GM21723 (cell line): ENCODE results near the gene MAN1A1.
"Not testable (repeated sequence)": the region's sequence is repeated elsewhere in the genome, so short reads cannot be mapped to it uniquely, and the experiment has no call there.

Source experiments
- ATAC-seq: cut with Tn5 transposase; IDR thresholded peaks from one replicate; pipeline ENCODE4 v1.9.1; 2021; ENCODE audit warnings: mild to moderate bottlenecking, moderate library complexity; ENCODE audit not compliant: unreplicated experiment

The MAN1A1 gene

DNA sequence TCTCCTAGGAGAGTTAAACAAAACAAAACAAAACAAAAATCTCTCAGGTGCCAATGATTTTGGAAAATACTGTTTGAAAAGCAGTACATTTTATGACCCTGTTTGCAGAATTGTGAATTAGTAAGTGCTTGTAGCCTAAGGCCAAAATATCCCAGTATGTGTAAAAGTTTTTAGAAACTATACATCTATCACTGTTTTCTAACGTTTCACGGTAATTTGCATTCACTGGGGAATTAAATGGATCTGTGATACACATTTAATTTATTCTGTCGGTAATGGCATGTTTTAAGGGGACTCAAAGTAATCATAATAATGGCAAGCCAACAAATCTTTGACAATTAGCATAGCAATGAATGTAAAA is 175.5 kb downstream of the MAN1A1 start:
- no peak for ATAC-seq

DNA sequence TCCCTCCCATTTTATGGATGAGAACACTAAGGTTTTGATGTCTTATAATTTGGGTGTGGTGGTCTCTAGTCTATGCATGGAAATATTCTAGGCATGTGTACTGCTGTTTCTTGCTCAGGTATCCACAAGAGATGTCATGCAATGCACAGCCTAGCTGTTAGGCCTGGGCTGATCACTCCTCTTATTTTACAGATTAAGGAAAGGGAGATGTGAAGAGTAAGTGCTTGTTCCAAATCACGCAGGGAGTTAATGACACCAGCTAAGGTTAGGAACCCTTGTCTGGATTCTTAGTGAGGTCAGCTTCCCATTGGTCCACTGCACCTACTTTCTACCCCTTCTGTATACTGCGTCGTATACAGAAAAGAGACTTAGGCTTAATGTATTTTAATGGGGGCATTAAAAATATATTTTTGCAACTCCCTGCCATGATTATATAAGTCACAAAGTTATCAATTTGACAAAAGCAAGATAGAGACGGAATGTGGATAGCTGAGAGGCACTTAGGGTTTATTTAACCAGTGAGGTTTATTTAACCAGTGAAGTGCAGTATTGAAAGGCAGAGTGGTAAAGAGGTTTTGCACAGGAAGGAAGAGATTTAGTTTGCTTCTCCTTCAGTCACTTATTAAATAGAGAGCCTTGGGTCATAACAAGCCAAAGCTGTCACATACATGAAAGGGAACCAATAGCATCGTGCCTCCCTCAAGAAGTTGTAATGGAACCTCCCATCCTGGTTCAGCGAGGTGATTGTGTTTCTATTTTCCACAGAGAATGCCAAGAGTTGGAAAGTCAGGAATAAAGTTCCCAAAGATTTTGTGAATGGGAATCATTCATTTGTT is 176.1 kb downstream of the MAN1A1 start:
- ATAC-seq: no peak

DNA sequence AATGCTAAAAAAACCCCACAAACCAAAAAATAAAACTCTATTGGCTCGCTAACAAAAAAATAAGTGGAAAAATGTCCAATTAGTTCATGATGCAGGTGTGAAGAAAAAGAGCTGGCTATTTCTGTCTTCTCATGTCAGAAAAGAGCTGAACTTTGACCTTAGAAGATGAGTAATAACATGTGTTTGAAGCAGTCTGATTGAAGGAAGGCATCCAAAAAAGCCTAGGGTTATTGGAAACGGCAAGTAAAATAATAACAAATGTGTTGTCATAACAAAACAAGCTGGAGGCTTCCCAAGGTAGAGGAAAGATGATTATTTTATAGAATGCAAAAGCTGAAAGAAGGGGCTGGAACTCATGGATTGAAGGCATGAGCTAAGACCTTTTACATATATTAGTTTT is 176.7 kb downstream of the MAN1A1 start:
- no peak for ATAC-seq

DNA sequence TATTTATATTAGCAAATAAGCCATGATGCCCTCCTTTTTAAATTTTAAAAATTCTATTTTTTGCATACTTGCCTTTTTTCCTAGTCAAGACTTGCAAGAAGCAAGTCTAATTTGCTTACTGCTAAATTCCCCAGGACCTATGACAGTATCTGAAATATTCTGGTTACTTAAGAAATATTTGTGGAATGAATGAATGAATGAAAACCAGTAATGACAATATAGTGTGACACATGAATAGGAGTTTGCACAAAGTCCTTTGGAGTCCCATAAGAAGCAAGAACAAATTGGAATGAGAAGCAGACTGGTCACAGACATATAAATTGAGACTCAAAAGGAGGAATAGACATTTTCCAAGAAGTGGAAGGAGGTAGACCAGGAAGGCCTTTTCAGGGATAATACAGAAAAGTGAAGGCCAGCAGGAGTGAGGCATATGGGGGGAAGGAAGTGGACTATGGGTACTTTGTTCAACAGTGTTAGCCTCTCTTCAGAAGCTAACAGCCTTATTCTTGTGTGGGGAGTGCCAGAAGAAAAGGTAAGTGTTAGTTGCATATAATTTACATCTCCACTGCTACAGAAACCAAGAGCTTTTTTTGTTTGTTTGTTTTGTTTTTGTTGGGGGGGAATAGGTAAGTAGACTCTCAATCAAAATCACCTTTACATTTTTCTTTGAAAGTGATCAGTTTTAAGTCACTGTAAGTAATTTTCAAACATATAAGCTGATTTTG is 177.5 kb downstream of the MAN1A1 start:
- no peak for ATAC-seq

DNA sequence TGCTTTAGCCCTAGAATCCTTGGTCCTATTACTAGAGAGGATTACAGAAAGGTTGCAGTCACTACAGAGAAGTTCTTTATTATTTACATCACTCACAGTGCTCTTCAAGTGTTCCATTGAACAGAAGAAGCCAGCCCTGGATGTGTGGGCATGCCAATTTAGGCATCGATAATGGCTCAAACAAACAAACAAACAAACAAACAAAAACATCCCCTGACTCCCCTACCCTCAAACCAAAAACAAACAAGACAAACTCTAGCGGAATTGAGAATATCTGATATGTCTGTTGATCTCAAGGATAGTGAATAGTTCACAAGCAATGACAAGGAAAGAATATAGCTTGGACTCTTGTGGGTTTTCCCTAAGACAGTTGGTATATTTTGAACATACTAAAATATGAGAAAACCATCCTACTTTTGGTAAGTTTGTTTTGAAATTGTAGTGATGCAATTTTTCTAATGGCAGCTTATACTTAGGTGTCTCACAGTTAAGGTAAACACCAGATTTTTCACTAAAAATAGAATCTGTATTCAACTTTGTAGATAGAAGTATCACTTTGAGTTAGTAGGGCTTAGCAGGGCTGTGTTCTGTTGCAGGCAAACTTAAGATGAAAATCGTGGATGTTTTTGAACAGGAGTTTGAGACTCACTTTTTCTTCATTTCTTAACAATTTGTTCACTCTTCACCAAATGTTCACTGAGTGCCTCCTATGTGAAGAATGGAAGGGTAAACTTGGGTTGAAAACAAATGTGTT is 178.3 kb downstream of the MAN1A1 start:
- no peak for ATAC-seq

DNA sequence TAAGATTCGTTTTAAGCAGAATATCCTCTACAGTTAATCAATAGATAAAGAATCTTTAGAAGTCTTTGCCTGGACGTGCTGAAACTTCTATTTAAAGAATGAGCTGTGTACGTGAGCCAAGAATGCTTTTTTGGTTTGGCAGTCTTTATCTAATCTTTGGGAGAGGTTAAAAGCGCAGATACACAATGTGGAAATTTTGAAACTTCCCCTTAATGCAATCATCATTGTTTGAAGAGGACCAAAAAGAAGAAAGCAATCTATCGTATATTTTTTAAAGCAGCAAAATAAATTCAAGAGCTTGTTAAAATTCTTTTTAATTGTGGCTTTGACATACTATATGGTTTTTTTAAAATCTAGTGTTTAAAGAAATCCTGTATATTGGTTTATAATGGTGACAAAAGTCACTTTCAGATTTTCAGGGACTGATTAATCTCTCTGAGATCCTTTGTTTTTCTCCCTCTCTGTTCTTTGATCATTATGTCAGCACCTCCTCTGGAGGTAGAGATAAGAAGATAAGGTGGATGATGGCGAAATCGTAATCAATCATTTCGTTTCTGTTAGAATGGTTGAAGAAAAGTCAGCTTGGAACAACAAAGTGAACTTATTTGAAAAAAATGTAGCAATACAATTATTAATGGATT is 179.0 kb downstream of the MAN1A1 start:
- no peak for ATAC-seq

DNA sequence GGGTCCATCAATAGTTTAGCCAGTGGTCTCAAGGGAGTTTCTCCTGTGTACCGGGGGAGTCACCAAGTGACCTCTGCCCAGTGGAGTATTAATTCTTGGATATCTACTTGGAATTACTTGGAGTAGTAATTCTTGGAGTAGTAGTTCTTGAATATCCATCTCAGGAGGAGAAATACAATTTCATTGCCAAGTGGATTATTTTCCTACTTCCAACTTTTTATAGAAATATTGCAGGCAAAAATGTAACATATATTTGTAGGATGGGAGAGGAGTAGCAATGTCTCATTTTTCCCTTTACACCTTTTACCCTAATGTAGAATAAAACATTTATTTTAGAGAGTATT is 179.5 kb downstream of the MAN1A1 start:
- no peak for ATAC-seq

DNA sequence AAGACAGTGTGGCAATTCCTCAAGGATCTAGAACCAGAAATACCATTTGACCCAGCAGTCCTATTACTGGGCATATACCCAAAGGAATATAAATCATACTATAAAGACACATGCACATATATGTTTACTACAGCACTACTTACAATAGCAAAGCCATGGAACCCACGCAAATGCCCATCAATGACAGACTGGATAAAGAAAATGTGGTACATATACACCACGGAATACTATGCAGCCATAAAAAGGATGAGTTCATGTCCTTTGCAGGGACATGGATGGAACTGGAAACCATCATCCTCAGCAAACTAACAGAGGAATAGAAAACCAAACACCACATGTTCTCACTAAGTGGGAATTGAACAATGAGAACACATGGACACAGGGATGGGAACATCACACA is 180.2 kb downstream of the MAN1A1 start:
- not testable (repeated sequence) for ATAC-seq

DNA sequence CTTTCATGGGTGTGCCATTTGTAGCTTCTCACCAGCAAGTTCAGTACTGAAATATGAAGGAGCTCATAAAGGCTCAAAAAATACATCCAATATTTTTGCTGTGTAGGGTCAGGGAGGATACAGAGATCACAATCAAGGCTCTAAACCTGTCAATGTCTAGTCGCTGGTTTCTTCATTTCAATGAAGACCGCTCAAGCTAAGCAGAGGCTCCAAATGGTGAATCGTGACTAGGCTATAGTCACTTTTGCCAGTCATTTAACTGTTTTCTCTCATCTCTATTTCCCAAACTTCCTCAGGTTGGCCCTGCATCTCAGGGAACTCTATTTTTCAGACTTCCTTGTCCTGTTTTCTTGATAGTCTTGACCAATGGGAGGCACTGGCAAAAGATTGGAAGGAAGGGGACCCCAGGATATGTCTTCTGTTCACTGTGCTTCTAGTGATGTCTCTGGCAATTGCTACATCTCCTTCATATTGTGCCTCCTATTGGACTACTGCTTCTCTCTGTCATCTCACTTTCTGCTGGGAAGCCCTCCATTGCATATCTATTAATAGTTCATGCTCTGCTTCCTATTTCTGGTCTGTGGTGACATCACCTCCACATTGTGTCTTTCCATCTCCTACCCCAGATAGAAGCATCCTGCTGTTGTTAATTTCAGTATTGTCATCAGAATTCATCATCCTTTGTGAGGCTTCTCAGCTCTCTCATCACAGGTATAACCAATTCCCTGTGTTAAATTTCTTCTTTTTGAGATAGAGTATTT is 183.4 kb downstream of the MAN1A1 start:
- no peak for ATAC-seq

DNA sequence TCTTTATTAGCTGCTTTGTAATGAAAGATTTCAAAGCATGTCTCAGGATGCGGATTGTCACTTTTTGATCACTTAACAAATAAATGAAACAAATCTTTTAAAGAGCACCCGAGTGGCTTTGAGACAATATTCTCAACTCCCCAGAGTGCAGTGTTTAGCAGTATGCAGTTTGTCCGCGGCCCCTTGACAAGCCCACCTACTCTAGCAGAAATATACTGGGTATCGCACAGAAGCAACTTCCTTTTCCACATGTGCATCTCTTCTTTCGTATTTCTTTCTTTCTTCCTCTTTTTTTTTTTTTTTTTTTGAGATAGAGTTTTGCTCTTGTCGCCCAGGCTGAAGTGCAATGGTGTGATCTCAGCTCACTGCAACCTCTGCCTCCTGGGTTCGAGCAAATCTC is 186.6 kb downstream of the MAN1A1 start:
- ATAC-seq: no peak

DNA sequence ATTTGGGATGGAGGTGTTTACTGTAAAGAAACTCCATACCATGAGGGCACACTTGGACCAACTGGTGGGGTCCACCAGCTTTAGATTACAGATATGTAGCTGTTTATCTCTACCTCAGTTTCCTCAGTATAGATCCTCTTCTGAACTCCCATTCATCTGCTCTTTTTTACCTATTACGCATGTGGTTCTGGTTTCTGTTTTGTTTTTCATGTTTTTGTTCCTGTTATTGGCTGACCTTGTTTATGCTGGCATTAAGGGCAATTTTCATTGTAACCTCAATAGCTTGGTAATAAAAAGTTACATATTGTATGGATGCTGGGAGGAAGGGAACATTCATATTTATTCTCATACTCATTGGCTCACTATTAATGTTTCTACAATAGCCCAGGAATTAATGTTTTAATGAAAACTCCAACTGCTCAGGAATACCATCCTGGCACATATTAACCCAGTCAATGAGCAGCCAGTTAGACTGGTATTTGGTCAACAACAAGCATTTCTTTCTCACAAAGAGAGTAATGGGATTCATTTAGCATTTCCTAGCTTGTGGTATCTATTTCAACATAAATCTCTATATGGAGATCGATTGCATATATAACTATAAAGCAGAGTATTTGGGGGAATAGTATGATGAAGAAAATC is 187.3 kb downstream of the MAN1A1 start:
- ATAC-seq: peak; percentile 84

DNA sequence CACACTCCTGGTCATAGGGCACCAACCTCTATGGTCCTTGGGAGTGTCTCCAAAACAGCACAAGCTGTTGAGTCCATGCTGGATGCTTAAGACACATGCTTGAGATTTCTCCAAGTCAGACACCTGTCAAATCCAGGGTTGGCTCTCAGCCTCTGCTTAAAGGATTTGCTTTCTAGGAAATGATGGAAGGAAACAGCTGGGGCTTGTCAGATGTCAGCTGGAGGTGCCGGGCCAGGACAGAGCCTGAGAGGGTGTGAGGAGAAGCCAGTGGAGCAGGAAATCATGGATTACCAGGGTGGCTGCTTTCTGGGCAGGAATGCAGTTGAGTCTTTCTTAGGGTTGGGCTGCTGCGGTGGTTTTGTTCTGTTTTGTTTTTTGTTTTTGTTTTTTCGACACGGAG is 188.1 kb downstream of the MAN1A1 start:
- ATAC-seq: no peak

DNA sequence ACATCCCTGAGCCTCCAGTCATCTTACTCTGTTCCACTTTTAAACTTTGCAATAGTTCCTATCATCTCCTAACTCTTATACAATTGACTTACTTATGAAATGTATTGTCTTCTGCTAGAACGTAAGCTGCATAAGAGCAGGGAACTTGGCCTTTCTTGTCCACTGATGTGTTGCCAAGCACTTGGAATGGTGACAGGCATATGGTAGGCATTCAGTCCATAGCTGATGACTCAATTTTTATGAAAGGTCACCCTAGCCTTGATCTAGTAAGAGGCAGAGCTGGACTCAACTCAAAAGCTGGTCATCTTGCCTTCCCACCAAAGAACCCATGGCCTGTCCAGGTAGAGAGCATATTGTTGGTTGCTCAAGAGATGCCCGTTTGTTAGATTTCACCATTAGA is 188.7 kb downstream of the MAN1A1 start:
- ATAC-seq: no peak

DNA sequence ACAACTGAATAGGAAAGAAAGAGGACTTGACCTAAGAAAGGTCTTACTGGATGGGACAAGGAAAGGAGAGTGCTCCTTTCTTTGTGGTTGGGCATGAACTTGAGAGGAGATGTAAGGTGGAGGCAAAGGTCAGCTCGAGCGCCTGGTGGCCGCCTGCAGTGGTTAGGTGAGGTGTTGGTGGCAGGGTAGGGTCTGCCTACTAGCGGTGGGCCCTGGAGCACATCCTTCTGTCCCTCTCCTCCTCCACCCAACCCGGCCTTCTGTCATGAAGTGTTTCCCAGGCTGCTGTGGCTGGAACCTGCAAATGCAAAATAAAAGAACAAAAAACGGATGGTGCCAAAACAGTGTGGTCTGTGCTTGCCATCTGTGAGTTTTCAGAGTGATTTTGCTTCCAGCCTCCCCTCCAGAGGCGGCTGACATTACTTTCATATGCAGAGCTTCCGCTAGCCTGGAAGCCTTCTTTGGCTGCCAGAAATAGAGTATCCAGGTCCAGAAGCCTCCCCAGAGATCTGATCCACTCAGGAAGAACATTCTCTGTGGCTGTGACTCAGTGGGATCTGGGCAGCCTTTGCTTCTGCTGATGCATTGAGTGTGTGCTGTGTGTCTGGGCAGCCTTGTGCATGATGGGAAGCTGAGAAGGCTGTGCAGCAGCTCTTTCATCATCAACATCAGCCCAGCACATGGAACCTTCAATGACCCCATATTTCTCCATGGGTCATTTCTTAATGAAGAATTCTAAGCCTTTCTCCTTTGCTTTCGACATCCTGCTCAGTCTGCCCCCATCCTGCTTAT is 191.3 kb downstream of the MAN1A1 start:
- ATAC-seq: no peak

DNA sequence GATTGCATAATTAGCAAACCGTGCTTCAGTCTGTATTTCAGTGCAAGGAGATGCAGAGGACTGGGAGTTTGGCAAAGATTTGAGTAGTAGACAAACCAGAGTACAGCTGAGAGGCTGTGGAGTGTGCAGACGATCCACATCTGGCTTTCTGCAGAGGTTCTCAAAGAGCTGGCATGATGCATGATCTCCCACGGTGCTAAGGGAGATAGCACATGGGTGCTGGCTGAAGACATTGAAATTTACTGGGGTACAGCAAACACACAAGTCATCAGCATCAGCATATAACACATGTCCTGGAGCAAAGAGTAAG is 192.1 kb downstream of the MAN1A1 start:
- ATAC-seq: no peak

DNA sequence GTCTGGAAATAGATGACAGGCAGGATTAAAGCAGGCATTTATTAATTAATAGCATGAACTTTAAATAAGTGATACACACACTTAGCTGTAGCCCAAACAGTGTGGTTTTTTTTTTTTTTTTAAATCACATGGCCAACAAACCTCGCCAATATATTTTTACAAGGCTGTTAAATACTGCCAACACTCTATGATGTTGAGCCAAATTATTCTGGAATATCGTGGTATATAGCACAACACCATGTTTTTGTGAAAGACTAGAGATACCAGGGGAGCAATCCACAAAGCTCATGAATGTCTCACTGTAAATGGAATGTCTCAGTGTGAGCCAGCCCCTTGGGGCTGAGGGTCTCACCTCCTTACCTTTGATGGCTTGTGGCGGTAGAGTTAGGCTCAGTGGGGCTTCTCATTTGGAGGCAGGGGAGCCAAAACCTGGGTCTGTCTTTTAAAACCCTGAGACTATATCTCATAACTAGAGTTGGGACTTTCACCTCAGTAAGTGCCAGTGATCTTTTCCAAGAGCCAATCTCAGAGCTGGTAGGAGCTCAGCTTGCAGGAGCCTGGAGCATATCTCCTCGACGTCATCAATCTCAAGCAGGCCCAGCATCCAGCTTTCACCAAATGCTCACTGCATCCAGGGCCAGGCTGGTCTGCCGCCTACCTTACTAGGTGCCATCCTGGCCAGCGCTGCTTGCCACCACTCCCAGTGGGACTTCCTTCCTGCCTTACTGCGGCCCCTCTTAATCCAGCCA is 192.6 kb downstream of the MAN1A1 start:
- no peak for ATAC-seq

DNA sequence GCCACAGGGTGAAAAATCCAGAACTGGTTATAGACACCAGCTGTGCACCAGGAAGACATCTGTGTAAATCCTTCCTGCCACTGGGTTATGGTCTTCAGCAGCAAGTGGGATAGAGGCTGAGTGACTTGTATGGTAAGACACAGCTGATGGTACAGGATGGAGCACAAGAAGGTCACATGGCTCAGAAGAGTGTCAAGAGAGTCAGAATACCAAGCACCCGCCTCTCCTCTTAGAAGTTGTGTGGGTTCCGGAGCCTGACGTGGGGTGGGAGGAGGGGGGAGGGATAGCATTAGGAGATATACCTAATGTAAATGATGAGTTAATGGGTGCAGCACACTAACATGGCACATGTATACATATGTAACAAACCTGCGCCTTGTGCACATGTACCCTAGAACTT is 193.5 kb downstream of the MAN1A1 start:
- not testable (repeated sequence) for ATAC-seq

DNA sequence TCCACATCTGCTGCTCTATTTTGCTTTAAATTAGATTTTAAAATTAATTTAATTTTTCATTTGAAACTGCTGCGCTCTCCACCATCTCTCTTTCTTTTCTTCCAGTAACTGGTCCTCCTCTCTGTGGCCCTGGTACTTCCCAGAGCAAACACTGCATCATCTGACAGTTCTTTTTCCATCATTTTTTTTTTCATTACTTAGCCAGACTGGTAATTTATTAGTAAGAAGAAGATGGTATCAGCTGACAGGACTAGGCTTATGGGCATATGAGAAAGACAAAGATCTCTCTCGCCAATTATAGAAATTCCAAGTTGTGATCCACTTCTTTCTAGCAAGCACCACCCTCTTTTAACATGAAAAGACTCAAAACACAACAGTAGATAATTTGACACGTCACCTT is 197.4 kb downstream of the MAN1A1 start:
- ATAC-seq: no peak
